Measurements from ENCODE around the gene PLEKHG3. TPM values are rescaled to one million over a fixed set of nuclear protein-coding genes. Genes with fewer than 3 reads are reported as not detected.

Gene PLEKHG3
- polyA plus RNA-seq, 1 donor (not counting 4 experiments of a cell fraction or from before 2014, with no cell fraction given), result 71.0 TPM

DNA sequence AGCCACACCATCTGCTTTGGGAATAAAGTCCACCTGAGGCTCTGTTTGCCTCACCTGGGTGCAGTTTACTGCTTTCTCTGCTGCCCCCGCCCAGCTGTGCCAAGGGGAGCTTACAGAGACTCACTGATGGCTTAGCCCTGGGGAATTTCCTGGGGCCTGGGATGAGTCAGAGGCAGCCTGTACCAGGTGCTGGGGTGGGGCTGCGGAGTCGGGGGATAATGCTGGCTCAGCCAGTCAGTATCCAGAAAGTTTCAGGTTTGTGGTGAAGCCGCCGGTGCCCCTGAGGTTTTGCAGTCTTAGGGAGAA is 22.3 kb downstream of the PLEKHG3 start:
- Histone ChIP-seq H3K4me3 (ENCODE audit: control insufficient read depth in 2 of 3, extremely low read depth in 1 of 3, insufficient read depth in 2 of 3, low read depth in 1 of 3, low read length in 3 of 3) (peak overlapping the region in 1 of 3 experiments; percentile 39), H3K9me1 (ENCODE audit: control insufficient read depth, extremely low read depth, insufficient read depth, low read length) (peaks cover 3% of the 10 kb centered on the region), H3K4me2 (ENCODE audit: control insufficient read depth, extremely low read depth, insufficient read depth, low read depth, low read length) (peak overlapping the region; percentile 79), H3K9ac (ENCODE audit: control insufficient read depth, extremely low read depth, insufficient read depth, low read length) (peak overlapping the region; percentile 71), H3K27ac (ENCODE audit: control insufficient read depth, insufficient read depth, low read length) (peak overlapping the region; percentile 90), H3K79me2 (ENCODE audit: control insufficient read depth, insufficient read depth, low read length) (peaks cover 92% of the 10 kb centered on the region), H3K4me1 (ENCODE audit: control insufficient read depth, extremely low read depth, insufficient read depth, low read length) (peaks cover 55% of the 10 kb centered on the region), H4K20me1 (ENCODE audit: control insufficient read depth, extremely low read depth, insufficient read depth, low read length) (no peaks in the 10 kb centered on the region), H3K36me3 (ENCODE audit: control insufficient read depth in 2 of 2, extremely low read depth in 1 of 2, insufficient read depth in 2 of 2, low read length in 2 of 2) (peaks cover 37 to 51% of the 10 kb centered on the region in 2 experiments), H3K9me3 (ENCODE audit: control insufficient read depth, low read depth, low read length) (no peaks in the 10 kb centered on the region), H3K27me3 (ENCODE audit: control insufficient read depth, extremely low read depth, insufficient read depth, low read length) (no peaks in the 10 kb centered on the region), H2AFZ (ENCODE audit: control insufficient read depth, low read length) (no peak overlapping the region)
- TF ChIP-seq EZH2 (IDR thresholded peaks at IDR 0.05; ENCODE audit: low read length), result no peak
- TF ChIP-seq, protein P1, sequence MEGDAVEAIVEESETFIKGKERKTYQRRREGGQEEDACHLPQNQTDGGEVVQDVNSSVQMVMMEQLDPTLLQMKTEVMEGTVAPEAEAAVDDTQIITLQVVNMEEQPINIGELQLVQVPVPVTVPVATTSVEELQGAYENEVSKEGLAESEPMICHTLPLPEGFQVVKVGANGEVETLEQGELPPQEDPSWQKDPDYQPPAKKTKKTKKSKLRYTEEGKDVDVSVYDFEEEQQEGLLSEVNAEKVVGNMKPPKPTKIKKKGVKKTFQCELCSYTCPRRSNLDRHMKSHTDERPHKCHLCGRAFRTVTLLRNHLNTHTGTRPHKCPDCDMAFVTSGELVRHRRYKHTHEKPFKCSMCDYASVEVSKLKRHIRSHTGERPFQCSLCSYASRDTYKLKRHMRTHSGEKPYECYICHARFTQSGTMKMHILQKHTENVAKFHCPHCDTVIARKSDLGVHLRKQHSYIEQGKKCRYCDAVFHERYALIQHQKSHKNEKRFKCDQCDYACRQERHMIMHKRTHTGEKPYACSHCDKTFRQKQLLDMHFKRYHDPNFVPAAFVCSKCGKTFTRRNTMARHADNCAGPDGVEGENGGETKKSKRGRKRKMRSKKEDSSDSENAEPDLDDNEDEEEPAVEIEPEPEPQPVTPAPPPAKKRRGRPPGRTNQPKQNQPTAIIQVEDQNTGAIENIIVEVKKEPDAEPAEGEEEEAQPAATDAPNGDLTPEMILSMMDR (optimal IDR thresholded peaks at IDR 0.05 in 1 of 3, IDR thresholded peaks at IDR 0.05 in 1 of 3, conservative IDR thresholded peaks at IDR 0.05 in 1 of 3; ENCODE audit: extremely low read depth in 1 of 3, insufficient read depth in 2 of 3, low read length in 3 of 3), result no peak
- dilution Hi-C loops (cut with MboI; ENCODE audit: extremely low pct_ligation_motif_present, low sequenced_read_pairs), result no loop called here
- FAIRE-seq (no peak), DNase-seq (ENCODE audit: low read depth, low spot score) (peak; percentile 88)

- H4K20me1 ChIP-seq (ENCODE audit: control insufficient read depth, extremely low read depth, insufficient read depth, low read length), result peaks cover 4% of the 10 kb centered on the region
- no peaks in the 10 kb centered on the region for H3K27me3 ChIP-seq (ENCODE audit: control insufficient read depth, extremely low read depth, insufficient read depth, low read length)
- peaks cover 3% of the 10 kb centered on the region for H3K9me1 ChIP-seq (ENCODE audit: control insufficient read depth, extremely low read depth, insufficient read depth, low read length)
- peaks cover 92% of the 10 kb centered on the region for H3K79me2 ChIP-seq (ENCODE audit: control insufficient read depth, insufficient read depth, low read length)
- H3K4me2 ChIP-seq (ENCODE audit: control insufficient read depth, extremely low read depth, insufficient read depth, low read depth, low read length), result no peak overlapping the region
- H2AFZ ChIP-seq (ENCODE audit: control insufficient read depth, low read length), result no peak overlapping the region
- no peak for DNase-seq (ENCODE audit: low read depth, low spot score)
- H3K27ac ChIP-seq (ENCODE audit: control insufficient read depth, insufficient read depth, low read length), result no peak overlapping the region
- no peak overlapping the region for H3K9ac ChIP-seq (ENCODE audit: control insufficient read depth, extremely low read depth, insufficient read depth, low read length)
- no peak overlapping the region for H3K4me3 ChIP-seq (ENCODE audit: control insufficient read depth in 2 of 3, extremely low read depth in 1 of 3, insufficient read depth in 2 of 3, low read depth in 1 of 3, low read length in 3 of 3)
- peaks cover 48 to 61% of the 10 kb centered on the region in 2 experiments for H3K36me3 ChIP-seq (ENCODE audit: control insufficient read depth in 2 of 2, extremely low read depth in 1 of 2, insufficient read depth in 2 of 2, low read length in 2 of 2)
- H3K9me3 ChIP-seq (ENCODE audit: control insufficient read depth, low read depth, low read length), result no peaks in the 10 kb centered on the region
- TF ChIP-seq, protein P1 (optimal IDR thresholded peaks at IDR 0.05 in 1 of 3, IDR thresholded peaks at IDR 0.05 in 1 of 3, conservative IDR thresholded peaks at IDR 0.05 in 1 of 3; ENCODE audit: extremely low read depth in 1 of 3, insufficient read depth in 2 of 3, low read length in 3 of 3), result no peak
- no peak for TF ChIP-seq EZH2 (IDR thresholded peaks at IDR 0.05; ENCODE audit: low read length)
- peaks cover 44% of the 10 kb centered on the region for H3K4me1 ChIP-seq (ENCODE audit: control insufficient read depth, extremely low read depth, insufficient read depth, low read length)
- dilution Hi-C loops (cut with MboI; ENCODE audit: extremely low pct_ligation_motif_present, low sequenced_read_pairs), result no loop called here
- FAIRE-seq, result no peak
These were observed 23.4 kb downstream of the PLEKHG3 start for GRCh38 chr14:64727551-64728071.

Measured in keratinocyte (primary cell).